Keratinocyte (primary cell): ENCODE measurements around the gene RAB35.

Source experiments
- EZH2 ChIP-seq: IDR thresholded peaks from one replicate; pipeline ENCODE4 v1.6.1; 2012; ENCODE audit warnings: inconsistent platforms, mild to moderate bottlenecking, low read length, moderate library complexity
- TF ChIP-seq, protein P1 (sequence below), 3 experiments: IDR thresholded peaks in 1 of 3; conservative IDR thresholded peaks in 1 of 3; optimal IDR thresholded peaks in 1 of 3; 2 replicates in 2 of 3; 3 replicates in 1 of 3; pipeline versions ENCODE3 to v1.5.1; 2011; ENCODE audit warnings: low read length in 3 of 3, mild to moderate bottlenecking in 3 of 3, moderate library complexity in 2 of 3, control low read depth in 1 of 3, inconsistent platforms in 1 of 3; ENCODE audit not compliant: insufficient read depth in 2 of 3; ENCODE audit errors: extremely low read depth in 1 of 3

DNA sequence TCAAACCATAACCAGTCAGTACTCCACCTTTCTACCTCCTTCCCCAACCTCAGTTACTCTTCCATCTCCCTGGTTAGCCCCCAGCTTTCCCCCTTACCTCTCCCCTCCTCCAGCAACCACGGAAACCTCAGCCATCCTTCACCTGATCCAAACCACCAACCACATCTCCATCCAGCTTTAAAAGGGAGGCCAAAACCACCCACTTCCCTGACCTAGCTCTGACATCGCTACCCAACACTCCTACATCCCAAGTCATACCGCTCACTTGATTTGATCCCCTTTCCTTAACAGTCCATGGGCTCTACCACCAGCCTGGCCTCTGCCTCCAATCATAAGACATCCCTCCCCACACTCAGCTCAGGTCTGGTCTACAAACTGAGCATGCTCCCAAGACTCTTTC, 1.5 kb downstream of the RAB35 start:
- TF ChIP-seq, protein P1, sequence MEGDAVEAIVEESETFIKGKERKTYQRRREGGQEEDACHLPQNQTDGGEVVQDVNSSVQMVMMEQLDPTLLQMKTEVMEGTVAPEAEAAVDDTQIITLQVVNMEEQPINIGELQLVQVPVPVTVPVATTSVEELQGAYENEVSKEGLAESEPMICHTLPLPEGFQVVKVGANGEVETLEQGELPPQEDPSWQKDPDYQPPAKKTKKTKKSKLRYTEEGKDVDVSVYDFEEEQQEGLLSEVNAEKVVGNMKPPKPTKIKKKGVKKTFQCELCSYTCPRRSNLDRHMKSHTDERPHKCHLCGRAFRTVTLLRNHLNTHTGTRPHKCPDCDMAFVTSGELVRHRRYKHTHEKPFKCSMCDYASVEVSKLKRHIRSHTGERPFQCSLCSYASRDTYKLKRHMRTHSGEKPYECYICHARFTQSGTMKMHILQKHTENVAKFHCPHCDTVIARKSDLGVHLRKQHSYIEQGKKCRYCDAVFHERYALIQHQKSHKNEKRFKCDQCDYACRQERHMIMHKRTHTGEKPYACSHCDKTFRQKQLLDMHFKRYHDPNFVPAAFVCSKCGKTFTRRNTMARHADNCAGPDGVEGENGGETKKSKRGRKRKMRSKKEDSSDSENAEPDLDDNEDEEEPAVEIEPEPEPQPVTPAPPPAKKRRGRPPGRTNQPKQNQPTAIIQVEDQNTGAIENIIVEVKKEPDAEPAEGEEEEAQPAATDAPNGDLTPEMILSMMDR (optimal IDR thresholded peaks at IDR 0.05 in 1 of 3, IDR thresholded peaks at IDR 0.05 in 1 of 3, conservative IDR thresholded peaks at IDR 0.05 in 1 of 3; ENCODE audit: extremely low read depth in 1 of 3, insufficient read depth in 2 of 3, low read length in 3 of 3), result no peak
- no peak for TF ChIP-seq EZH2
